ENCODE data around the gene SLC35B2. TPM values are rescaled to one million over a fixed set of nuclear protein-coding genes. Genes with fewer than 3 reads are reported as not detected.

The SLC35B2 gene
- total and polyA plus RNA-seq, 2 donors from 2014 or later: 45.1 to 49.5 TPM

GRCh38 chr6:44291841-44292240 is 34.5 kb upstream of the SLC35B2 start:
- DNase-seq: no peak
- peaks cover 0 to under 1% (median 0%) of the 10 kb centered on the region in 3 donors for H3K4me1 ChIP-seq (ENCODE audit: control insufficient read depth in 2 of 3, insufficient read depth in 2 of 3, low read depth in 1 of 3, low read length in 3 of 3)
- H3K36me3 ChIP-seq (ENCODE audit: control insufficient read depth in 2 of 3, insufficient read depth in 3 of 3, low read length in 3 of 3): no peaks in the 10 kb centered on the region
- peaks cover 15% of the 10 kb centered on the region for H3K27me3 ChIP-seq (ENCODE audit: control insufficient read depth, insufficient read depth, low read length)
- no peak overlapping the region for H3K4me3 ChIP-seq (ENCODE audit: low read length in 3 of 3)
- H3K9ac ChIP-seq (ENCODE audit: low read length in 3 of 3): no peak overlapping the region
- no peak for TF ChIP-seq CTCF (IDR thresholded peaks at IDR 0.05; ENCODE audit: borderline replicate concordance, extremely low read depth, insufficient read depth)
- no peak overlapping the region for H3K27ac ChIP-seq (ENCODE audit: low read depth in 2 of 2, low read length in 2 of 2)
- H3K9me3 ChIP-seq (ENCODE audit: control insufficient read depth in 2 of 3, insufficient read depth in 1 of 3, low read length in 3 of 3): no peaks in the 10 kb centered on the region
- intact Hi-C loops (cut with DNase I): no loop called here
- no peak for FAIRE-seq

- Histone ChIP-seq H3K27ac (ENCODE audit: low read depth in 2 of 2, low read length in 2 of 2) (no peak overlapping the region), H3K27me3 (ENCODE audit: control insufficient read depth, insufficient read depth, low read length) (peaks cover 3% of the 10 kb centered on the region), H3K4me1 (ENCODE audit: control insufficient read depth in 2 of 3, insufficient read depth in 2 of 3, low read depth in 1 of 3, low read length in 3 of 3) (no peaks in the 10 kb centered on the region), H3K36me3 (ENCODE audit: control insufficient read depth in 2 of 3, insufficient read depth in 3 of 3, low read length in 3 of 3) (no peaks in the 10 kb centered on the region), H3K9me3 (ENCODE audit: control insufficient read depth in 2 of 3, insufficient read depth in 1 of 3, low read length in 3 of 3) (no peaks in the 10 kb centered on the region), H3K9ac (ENCODE audit: low read length in 3 of 3) (no peak overlapping the region), H3K4me3 (ENCODE audit: low read length in 3 of 3) (no peak overlapping the region)
- no peak for FAIRE-seq
- no peak for TF ChIP-seq CTCF (IDR thresholded peaks at IDR 0.05; ENCODE audit: borderline replicate concordance, extremely low read depth, insufficient read depth)
- no peak for DNase-seq
- intact Hi-C loops (cut with DNase I): no loop called here
Measured at GRCh38 chr6:44289726-44290260, 32.5 kb upstream of the SLC35B2 start.

GRCh38 chr6:44286747-44287146 is 29.4 kb upstream of the SLC35B2 start:
- no peak for TF ChIP-seq CTCF (IDR thresholded peaks at IDR 0.05; ENCODE audit: borderline replicate concordance, extremely low read depth, insufficient read depth)
- FAIRE-seq (no peak), DNase-seq (no peak)
- no peaks in the 10 kb centered on the region for H3K36me3 ChIP-seq (ENCODE audit: control insufficient read depth in 2 of 3, insufficient read depth in 3 of 3, low read length in 3 of 3)
- H3K9me3 ChIP-seq (ENCODE audit: control insufficient read depth in 2 of 3, insufficient read depth in 1 of 3, low read length in 3 of 3): no peaks in the 10 kb centered on the region
- H3K27me3 ChIP-seq (ENCODE audit: control insufficient read depth, insufficient read depth, low read length): peaks cover 3% of the 10 kb centered on the region
- no peak overlapping the region for H3K9ac ChIP-seq (ENCODE audit: low read length in 3 of 3)
- no peak overlapping the region for H3K27ac ChIP-seq (ENCODE audit: low read depth in 2 of 2, low read length in 2 of 2)
- no peak overlapping the region for H3K4me3 ChIP-seq (ENCODE audit: low read length in 3 of 3)
- H3K4me1 ChIP-seq (ENCODE audit: control insufficient read depth in 2 of 3, insufficient read depth in 2 of 3, low read depth in 1 of 3, low read length in 3 of 3): no peaks in the 10 kb centered on the region
- intact Hi-C loops (cut with DNase I): no loop called here

GRCh38 chr6:44286285-44286565 is 28.9 kb upstream of the SLC35B2 start:
- no peaks in the 10 kb centered on the region for H3K36me3 ChIP-seq (ENCODE audit: control insufficient read depth in 2 of 3, insufficient read depth in 3 of 3, low read length in 3 of 3)
- no peak for FAIRE-seq
- TF ChIP-seq CTCF (IDR thresholded peaks at IDR 0.05; ENCODE audit: borderline replicate concordance, extremely low read depth, insufficient read depth): no peak

More at GRCh38 chr6:44286285-44286565, 28.9 kb upstream of the SLC35B2 start:
- H3K4me3 ChIP-seq (ENCODE audit: low read length in 3 of 3): no peak overlapping the region
- no peaks in the 10 kb centered on the region for H3K4me1 ChIP-seq (ENCODE audit: control insufficient read depth in 2 of 3, insufficient read depth in 2 of 3, low read depth in 1 of 3, low read length in 3 of 3)
- no peak overlapping the region for H3K9ac ChIP-seq (ENCODE audit: low read length in 3 of 3)
- intact Hi-C loops (cut with DNase I): no loop called here
- H3K9me3 ChIP-seq (ENCODE audit: control insufficient read depth in 2 of 3, insufficient read depth in 1 of 3, low read length in 3 of 3): no peaks in the 10 kb centered on the region
- peaks cover 3% of the 10 kb centered on the region for H3K27me3 ChIP-seq (ENCODE audit: control insufficient read depth, insufficient read depth, low read length)
- no peak overlapping the region for H3K27ac ChIP-seq (ENCODE audit: low read depth in 2 of 2, low read length in 2 of 2)
- DNase-seq: peak in 1 of 5 donors; percentile 49
